ENCODE measurements around the gene LIMS1. TPM values are rescaled to one million over a fixed set of nuclear protein-coding genes. Genes with fewer than 3 reads are reported as not detected.

Gene LIMS1
- total and polyA plus RNA-seq, 2 experiments from 2014 or later: 28.6 to 36.9 TPM

DNA sequence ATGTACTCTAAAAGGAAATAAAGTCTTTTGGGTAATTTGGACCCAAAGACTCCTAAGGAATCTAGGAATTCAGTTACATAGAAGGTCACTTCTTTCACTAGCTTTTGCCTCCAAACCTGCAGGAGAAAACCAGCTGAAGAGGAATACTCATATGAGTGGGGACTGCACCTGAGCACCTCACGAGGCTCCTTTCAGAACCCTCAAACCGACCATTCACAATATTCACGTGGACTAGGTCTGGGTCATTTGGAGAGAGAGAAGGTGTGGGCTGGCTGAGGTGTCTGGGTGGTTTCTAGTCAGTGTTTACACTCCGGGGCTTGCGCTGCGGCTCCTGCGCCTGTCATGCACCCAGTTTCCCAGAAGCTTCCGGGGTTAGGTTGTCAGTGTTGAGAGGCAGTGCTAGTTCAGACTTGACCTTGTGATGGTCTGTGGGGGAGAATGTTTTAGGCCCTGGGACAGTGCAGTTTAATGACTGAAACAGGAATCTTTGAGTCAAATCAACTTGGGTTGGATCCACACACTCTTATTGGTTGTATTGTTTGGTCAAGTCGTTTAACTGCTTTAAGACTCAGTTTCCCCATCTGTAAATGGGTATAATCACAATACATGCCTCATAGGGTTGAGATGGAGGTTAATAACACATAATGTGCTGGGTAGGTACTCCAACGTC, 78.4 kb downstream of the LIMS1 start:
- no peaks in the 10 kb centered on the region for H3K27me3 ChIP-seq (ENCODE audit: insufficient read depth)
- no peak for TF ChIP-seq NANOG (IDR thresholded peaks at IDR 0.05; ENCODE audit: borderline replicate concordance)
- TF ChIP-seq, protein P1, sequence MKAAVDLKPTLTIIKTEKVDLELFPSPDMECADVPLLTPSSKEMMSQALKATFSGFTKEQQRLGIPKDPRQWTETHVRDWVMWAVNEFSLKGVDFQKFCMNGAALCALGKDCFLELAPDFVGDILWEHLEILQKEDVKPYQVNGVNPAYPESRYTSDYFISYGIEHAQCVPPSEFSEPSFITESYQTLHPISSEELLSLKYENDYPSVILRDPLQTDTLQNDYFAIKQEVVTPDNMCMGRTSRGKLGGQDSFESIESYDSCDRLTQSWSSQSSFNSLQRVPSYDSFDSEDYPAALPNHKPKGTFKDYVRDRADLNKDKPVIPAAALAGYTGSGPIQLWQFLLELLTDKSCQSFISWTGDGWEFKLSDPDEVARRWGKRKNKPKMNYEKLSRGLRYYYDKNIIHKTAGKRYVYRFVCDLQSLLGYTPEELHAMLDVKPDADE (IDR thresholded peaks at IDR 0.05): no peak
- no peak for TF ChIP-seq ZNF462 (CRISPR knock-in tag; IDR thresholded peaks at IDR 0.05)
- TF ChIP-seq, protein P2, sequence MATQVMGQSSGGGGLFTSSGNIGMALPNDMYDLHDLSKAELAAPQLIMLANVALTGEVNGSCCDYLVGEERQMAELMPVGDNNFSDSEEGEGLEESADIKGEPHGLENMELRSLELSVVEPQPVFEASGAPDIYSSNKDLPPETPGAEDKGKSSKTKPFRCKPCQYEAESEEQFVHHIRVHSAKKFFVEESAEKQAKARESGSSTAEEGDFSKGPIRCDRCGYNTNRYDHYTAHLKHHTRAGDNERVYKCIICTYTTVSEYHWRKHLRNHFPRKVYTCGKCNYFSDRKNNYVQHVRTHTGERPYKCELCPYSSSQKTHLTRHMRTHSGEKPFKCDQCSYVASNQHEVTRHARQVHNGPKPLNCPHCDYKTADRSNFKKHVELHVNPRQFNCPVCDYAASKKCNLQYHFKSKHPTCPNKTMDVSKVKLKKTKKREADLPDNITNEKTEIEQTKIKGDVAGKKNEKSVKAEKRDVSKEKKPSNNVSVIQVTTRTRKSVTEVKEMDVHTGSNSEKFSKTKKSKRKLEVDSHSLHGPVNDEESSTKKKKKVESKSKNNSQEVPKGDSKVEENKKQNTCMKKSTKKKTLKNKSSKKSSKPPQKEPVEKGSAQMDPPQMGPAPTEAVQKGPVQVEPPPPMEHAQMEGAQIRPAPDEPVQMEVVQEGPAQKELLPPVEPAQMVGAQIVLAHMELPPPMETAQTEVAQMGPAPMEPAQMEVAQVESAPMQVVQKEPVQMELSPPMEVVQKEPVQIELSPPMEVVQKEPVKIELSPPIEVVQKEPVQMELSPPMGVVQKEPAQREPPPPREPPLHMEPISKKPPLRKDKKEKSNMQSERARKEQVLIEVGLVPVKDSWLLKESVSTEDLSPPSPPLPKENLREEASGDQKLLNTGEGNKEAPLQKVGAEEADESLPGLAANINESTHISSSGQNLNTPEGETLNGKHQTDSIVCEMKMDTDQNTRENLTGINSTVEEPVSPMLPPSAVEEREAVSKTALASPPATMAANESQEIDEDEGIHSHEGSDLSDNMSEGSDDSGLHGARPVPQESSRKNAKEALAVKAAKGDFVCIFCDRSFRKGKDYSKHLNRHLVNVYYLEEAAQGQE (IDR thresholded peaks at IDR 0.05; ENCODE audit: unreplicated experiment): no peak
- no peak for TF ChIP-seq ZNF114 (CRISPR knock-in tag; IDR thresholded peaks at IDR 0.05)
- TF ChIP-seq, protein P3, sequence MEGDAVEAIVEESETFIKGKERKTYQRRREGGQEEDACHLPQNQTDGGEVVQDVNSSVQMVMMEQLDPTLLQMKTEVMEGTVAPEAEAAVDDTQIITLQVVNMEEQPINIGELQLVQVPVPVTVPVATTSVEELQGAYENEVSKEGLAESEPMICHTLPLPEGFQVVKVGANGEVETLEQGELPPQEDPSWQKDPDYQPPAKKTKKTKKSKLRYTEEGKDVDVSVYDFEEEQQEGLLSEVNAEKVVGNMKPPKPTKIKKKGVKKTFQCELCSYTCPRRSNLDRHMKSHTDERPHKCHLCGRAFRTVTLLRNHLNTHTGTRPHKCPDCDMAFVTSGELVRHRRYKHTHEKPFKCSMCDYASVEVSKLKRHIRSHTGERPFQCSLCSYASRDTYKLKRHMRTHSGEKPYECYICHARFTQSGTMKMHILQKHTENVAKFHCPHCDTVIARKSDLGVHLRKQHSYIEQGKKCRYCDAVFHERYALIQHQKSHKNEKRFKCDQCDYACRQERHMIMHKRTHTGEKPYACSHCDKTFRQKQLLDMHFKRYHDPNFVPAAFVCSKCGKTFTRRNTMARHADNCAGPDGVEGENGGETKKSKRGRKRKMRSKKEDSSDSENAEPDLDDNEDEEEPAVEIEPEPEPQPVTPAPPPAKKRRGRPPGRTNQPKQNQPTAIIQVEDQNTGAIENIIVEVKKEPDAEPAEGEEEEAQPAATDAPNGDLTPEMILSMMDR (conservative IDR thresholded peaks at IDR 0.05; ENCODE audit: low read depth in 2 of 2): no peak
- TF ChIP-seq CREB1 (CRISPR knock-in tag; IDR thresholded peaks at IDR 0.05; ENCODE audit: low read depth): no peak
- no peak for TF ChIP-seq EZH2phosphoT487 (IDR thresholded peaks at IDR 0.05; ENCODE audit: unreplicated experiment)
- TF ChIP-seq POLR2AphosphoS5 (IDR thresholded peaks at IDR 0.05; ENCODE audit: low read depth): no peak
- no peak for TF ChIP-seq ZNF331 (CRISPR knock-in tag; IDR thresholded peaks at IDR 0.05; ENCODE audit: low read depth)
- TF ChIP-seq EZH2 (IDR thresholded peaks at IDR 0.05; ENCODE audit: low read depth, unreplicated experiment): no peak
- no peak for TF ChIP-seq STAT1 (IDR thresholded peaks at IDR 0.05; ENCODE audit: unreplicated experiment)
- no peak for TF ChIP-seq JUNB (IDR thresholded peaks at IDR 0.05; ENCODE audit: unreplicated experiment)
- no peak overlapping the region for H2AFZ ChIP-seq
- no peak overlapping the region for H3K4me3 ChIP-seq
- Mint-ChIP-seq H3K4me1 (peaks cover 27% of the 10 kb centered on the region), H3K9me3 (no peaks in the 10 kb centered on the region), H3K27ac (no peak overlapping the region), H3K27me3 (ENCODE audit: insufficient read depth, low read depth, poor library complexity) (peaks cover 1% of the 10 kb centered on the region), H3K36me3 (ENCODE audit: low read depth) (no peaks in the 10 kb centered on the region), H3K4me3 (no peak overlapping the region)
- no peaks in the 10 kb centered on the region for H3F3A ChIP-seq (replicated peaks; ENCODE audit: low read depth)
- H3K9me2 ChIP-seq (ENCODE audit: insufficient read depth): no peaks in the 10 kb centered on the region
- H3K4me2 ChIP-seq: no peak overlapping the region
- H3K4me1 ChIP-seq (ENCODE audit: insufficient read depth): 0 out of 2 replicates have a peak, but pooled peaks cover 3% of the 10 kb centered on the region
- H4K20me1 ChIP-seq (replicated peaks; ENCODE audit: insufficient read depth): peaks cover 3% of the 10 kb centered on the region; the same call in 1 of the 2 replicates
- H3K79me2 ChIP-seq (replicated peaks; ENCODE audit: insufficient read depth): peaks cover 29% of the 10 kb centered on the region
- no peak for ATAC-seq
- H3K36me3 ChIP-seq (ENCODE audit: insufficient read depth): no peaks in the 10 kb centered on the region
- no peak overlapping the region for H3K27ac ChIP-seq (ENCODE audit: low read depth)
- no peak for DNase-seq (ENCODE audit: low spot score)

Measured in GM23338 (cell line).